COR-L47 (cell line): ENCODE data around the gene LTO1.

ENCODE experiments used
- DNase-seq: peaks from one replicate; lab custom pipeline; 2025; lab: John Stamatoyannopoulos, UW

The LTO1 gene

GRCh38 chr11:69674886-69675714, at the start of gene LTO1:
TSS of gene LTO1 (minus strand) at chr11:69675353. CDS start at chr11:69675239, 114 bp downstream.
- peak; percentile 92 for DNase-seq

GRCh38 chr11:69721745-69722144, 46.6 kb upstream of the LTO1 start:
- DNase-seq = peak; percentile 11

GRCh38 chr11:69721106-69721505, 46.0 kb upstream of the LTO1 start:
- no peak for DNase-seq

- DNase-seq = no peak
These were observed 43.8 kb upstream of the LTO1 start for GRCh38 chr11:69718912-69719311.

- DNase-seq = peak; percentile 39
These were observed 43.0 kb upstream of the LTO1 start for GRCh38 chr11:69718147-69718546.

GRCh38 chr11:69716891-69717747, 42.0 kb upstream of the LTO1 start:
- DNase-seq = no peak

- no peak for DNase-seq
These were observed 40.9 kb upstream of the LTO1 start for GRCh38 chr11:69716099-69716498.

GRCh38 chr11:69715446-69715845, 40.3 kb upstream of the LTO1 start:
- DNase-seq = no peak

- no peak for DNase-seq
These were observed 37.0 kb upstream of the LTO1 start for GRCh38 chr11:69711822-69712801.

DNA sequence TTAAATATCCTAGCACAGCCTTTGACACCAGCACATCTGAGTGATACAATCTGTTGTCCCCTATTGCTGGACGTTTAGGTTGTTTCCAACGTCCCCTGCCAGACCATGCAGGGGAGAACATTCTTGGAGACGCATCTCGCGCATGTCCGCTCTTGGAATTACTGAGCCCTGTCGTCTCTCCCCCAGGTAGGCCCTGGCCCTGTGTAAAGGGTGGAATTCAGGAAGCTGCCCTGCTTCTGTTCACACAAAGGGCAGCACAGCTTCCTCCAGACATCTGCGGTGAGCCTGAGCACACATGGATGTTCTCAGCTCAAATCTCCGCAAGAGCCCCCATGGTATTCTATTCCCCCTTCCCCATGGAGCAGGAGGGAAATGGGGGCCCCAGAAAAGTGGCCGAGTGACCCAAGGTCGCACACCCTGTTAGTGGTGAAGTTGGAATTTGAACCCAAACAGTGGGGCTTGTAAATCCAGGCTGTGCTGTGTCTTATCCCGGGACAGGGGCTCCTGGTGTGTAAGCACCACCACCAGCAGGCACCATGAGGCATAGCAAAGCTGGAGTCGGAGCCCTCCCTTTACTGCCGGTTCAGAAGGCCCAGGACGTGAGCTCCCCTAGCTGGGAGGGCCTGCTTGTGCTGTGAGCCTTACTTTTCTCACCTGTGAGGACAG, 33.7 kb upstream of the LTO1 start:
- DNase-seq = no peak

GRCh38 chr11:69707176-69707575, 32.0 kb upstream of the LTO1 start:
- DNase-seq = peak; percentile 15

GRCh38 chr11:69705901-69706787, 31.0 kb upstream of the LTO1 start:
- no peak for DNase-seq

DNA sequence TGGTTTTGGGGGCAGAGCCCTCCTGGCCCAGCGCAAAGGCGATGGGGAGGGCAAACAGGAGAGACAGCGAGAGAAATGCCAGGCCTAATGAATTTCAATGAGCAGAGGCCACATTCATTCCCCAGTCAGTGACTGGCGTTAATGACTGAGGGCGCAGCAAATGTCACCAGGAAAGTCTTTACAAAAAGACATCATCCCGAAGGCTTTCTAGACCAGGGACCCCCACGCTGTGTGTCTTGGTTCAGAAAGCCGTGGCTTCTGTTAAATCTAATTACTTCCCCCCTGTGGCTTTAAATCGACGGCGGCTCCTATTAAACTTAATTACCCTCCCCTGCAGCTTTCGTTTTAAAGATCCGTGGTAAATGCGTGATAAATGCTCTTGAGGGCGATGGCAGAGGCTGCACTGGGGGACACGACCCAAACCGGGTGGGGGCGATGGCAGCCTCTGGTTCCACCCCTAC, 30.2 kb upstream of the LTO1 start:
- peak; percentile 82 for DNase-seq

DNA sequence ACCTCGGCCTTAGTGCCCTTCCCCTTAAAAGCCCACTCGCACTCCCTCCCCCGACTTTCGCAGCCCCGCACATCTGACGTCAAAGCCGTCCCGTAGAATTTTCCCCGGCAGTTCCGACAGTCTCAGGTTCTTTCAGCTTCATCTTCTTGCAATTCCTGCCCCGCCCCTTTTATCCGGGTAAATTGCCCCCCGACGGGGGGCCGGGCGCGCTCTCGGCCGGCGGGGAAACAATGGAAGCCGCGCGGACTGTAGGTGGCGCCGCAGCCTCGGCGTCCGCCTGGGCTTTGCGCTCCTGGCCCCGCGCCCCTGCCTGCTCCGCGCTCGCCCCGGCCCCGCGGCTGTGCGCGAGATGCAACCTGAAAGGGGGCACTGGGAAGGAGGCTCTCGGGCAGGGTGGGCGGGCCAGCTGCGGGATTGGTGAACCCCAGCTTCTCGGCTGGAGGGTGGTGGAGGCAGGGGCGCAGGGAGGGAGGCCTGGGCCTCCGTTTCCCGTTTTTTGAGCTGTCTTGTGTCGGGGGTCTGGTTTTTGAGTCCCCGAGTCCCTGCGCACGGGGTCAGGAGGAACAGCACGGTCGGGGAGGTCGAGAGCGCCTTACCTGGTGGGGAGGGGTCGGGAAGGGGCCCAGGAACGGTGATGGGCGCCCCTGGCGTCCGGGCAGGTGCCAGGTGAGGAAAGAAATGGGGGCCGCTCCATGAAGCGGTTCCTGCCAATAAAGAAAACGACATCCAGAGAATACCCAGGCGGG, 29.5 kb upstream of the LTO1 start:
- DNase-seq = peak; percentile 53

GRCh38 chr11:69703768-69704507, 28.8 kb upstream of the LTO1 start, which contains the start of gene FGF19:
TSS of gene FGF19 (minus strand) at chr11:69704022. CDS start at chr11:69703876, 146 bp downstream.
- DNase-seq = no peak

GRCh38 chr11:69703453-69703767, 28.3 kb upstream of the LTO1 start:
- DNase-seq = no peak

GRCh38 chr11:69702769-69703452, 27.8 kb upstream of the LTO1 start:
- DNase-seq = no peak

DNA sequence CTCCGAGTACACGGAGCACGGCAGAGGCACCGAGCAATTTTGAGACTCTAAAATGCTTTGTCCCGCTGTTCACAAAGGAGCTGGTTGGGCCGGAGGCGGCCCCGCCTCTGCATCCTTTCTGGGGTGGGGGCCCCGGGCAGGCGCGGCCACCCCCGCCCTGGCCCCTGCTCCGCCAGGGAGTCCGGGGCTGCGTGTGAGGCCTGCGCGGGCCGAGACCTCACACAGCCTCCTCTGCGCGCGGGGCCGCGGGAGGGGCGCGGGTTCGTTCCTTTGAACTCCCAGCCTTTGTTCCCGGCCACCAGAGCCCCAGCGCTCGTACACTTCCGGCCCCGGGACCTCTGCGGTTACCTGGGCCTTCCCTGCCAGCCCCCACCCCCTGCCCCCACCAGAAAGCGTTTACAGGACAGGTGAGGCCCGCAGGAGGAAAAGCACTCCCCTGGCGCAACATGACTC, 27.1 kb upstream of the LTO1 start:
- DNase-seq = no peak
